GM19240 (cell line): ENCODE measurements around the gene TKTL1.
"Not testable (repeated sequence)": the region's sequence is repeated elsewhere in the genome, so short reads cannot be mapped to it uniquely, and the experiment has no call there.

Experiments
- DNase-seq: peaks from one replicate; pipeline ENCODE4 v3.0.0; 2011; ENCODE audit warnings: low spot score; ENCODE audit not compliant: insufficient read length

The TKTL1 gene

DNA sequence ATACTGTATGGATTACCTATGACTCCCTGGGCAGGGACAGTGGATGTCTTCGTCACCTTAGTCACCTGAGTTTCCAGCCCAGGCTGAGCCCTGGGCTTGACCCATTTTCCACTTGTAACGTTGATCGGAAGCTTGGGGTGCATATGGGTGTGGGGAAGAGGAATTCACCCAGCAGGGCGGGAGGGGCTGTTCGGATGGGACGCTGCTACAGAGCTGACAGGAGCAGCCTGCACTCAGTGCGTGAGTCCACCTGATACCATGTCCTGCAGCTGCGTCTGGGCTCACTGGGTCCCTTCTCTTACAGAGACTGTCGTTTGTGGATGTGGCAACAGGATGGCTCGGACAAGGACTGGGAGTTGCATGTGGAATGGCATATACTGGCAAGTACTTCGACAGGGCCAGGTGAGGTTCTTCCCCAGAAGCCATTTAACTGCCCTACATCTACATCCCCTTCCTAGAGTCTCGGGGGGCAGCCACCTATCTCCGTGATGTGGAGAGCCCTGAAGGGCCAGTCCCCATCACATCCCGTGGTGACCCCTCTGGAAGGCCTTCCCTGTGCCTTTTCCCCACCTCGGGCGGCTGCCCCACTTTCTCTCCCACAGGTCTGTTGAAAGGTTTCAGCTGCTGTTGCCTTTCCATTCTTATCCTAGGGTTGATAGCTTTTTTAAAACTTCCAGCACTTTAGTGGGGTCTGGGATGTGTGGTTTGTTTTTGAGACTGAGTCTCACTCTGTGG is 13.6 kb downstream of the TKTL1 start:
- no peak for DNase-seq

GRCh38 chrX:154310616-154311536 is 15.3 kb downstream of the TKTL1 start:
- DNase-seq = no peak

- DNase-seq = no peak
Measured at GRCh38 chrX:154312116-154312515, 16.5 kb downstream of the TKTL1 start.

DNA sequence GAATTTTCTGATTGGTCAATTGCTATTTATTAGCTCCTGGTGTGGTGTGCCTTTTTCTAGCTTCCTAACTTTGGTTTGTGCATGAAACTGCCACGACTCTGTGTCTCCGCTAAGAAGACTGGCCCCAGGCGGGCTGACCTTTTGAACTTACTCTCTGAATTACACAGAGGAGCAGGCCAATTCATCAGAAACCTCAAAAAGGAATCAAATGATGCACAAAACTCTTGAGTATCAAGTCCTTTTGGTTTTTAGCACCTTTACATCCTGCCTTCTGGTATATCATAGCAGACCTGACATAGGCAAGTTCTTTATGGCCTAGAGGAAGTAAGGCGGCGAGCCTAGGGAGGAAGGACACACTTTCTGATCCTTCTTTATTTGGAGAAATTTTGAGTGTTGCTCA is 17.6 kb downstream of the TKTL1 start:
- DNase-seq = no peak

DNA sequence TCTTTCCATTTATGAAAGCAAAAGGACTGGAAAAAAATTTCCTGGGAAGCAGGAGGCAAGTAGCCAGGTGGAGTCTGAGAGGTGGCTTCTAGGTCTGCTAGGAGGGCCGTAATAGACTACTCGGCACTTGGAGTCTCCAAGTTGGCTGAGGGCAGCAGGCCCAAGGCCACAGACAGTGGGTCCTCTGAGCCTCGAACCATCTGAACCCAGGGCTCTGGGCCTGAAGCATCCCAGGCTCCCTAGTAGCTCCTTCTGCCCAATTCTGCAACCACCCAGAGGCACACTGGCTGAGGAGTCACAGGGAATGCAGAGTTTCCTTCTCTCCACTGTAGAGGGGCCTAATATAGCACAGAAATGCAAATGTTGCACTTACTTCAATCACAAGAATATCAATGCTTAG is 19.8 kb downstream of the TKTL1 start:
- no peak for DNase-seq

- DNase-seq = no peak
Measured at GRCh38 chrX:154317391-154317995, 21.9 kb downstream of the TKTL1 start.

GRCh38 chrX:154320406-154320805 is 24.8 kb downstream of the TKTL1 start:
- no peak for DNase-seq

- no peak for DNase-seq
Measured at GRCh38 chrX:154321152-154321551, 25.6 kb downstream of the TKTL1 start.

- no peak for DNase-seq
Measured at GRCh38 chrX:154321594-154321993, 26.0 kb downstream of the TKTL1 start.

DNA sequence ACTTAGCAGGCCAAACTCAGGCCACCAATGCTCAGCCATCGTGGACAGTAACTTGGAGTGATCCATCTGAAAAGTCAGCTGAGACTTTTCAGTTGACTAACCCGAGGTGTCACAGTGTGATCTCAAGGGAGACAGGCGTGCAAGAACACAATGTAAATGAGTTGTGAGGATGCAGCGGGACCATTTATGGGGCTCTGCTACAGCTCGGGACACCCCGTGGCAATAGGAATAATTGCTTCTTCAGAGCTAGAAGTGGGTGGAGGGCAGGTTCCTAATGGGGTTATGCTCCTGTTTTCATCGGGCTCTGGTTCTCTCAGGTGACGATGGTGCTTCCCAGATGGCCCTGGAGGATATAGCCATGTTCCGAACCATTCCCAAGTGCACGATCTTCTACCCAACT is 27.3 kb downstream of the TKTL1 start:
- no peak for DNase-seq

- DNase-seq = no peak
Measured at GRCh38 chrX:154323537-154323936, 27.9 kb downstream of the TKTL1 start.

DNA sequence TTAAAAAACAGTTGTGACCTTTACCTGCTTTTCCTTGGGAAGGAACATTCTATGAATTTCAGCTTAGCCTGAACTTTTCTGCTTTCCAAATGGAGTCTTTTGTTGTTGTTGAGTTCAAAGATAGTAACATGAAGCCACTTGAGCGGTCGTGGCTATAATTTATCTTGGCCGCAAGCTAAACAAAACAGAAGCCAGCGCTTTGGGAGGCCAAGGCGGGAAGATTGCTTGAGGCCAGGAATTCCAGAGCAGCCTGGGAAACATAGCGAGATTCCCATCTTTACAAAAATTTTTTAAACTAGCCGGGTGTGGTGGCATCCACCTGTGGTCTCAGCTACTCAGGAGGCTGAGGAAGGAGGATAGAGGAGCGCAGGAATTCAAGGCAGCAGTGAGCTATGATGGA is 29.9 kb downstream of the TKTL1 start:
- no peak for DNase-seq

DNA sequence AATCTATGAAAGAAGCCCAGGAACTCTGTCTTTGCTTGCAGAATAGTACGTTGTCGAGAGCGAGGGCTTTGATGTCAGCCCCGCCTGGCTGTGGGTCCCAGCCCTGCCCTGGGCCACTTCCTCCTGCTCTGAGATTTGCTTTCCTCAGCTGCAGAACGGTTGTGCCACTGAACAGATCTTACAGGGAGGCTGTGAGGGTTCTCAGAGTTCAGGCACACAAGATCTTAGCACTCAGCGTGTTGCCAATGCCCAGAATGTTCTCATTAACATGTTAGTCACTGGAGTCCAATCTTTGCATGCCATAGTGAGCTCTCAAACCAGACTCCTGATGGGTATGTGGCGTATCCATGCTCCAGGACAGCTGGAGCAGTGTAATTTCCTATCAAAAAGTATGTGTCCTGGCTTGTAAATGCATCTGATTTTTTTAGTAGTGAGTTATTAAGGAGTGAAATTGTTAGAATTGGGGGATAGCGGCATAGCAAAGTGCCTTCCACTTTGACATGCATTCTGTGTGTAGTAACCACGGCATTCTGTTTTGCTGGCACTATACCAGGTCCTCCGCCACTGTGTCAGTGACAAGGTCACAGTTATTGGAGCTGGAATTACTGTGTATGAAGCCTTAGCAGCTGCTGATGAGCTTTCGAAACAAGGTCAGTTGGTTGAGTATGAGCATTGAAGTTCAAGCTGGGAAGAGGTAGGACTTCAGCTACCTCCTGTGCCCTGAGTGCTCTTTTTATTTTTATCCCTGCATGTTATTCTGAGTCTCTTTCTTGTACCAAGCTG is 31.6 kb downstream of the TKTL1 start:
- DNase-seq = no peak

DNA sequence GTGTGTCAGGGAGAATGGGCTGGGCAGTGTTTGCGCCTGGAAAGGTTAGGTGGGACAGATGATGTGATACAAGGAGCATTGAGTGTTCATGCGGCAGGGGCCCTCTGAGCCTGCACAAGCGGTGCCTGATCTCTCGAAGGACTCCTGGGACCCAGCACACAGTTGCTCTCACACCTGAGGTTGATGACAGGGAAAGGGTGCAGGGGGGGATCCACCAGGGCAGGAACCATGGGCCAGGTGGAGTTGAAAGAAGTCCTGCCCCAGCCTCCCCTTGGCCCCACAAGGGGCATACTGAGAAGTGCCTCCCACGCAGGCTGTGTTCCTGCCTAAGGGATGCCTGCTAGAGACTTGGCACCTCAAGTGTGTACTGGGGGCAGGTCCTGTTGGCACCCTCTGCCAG is 33.1 kb downstream of the TKTL1 start:
- no peak for DNase-seq

- DNase-seq = no peak
Measured at GRCh38 chrX:154329294-154329693, 33.7 kb downstream of the TKTL1 start.

DNA sequence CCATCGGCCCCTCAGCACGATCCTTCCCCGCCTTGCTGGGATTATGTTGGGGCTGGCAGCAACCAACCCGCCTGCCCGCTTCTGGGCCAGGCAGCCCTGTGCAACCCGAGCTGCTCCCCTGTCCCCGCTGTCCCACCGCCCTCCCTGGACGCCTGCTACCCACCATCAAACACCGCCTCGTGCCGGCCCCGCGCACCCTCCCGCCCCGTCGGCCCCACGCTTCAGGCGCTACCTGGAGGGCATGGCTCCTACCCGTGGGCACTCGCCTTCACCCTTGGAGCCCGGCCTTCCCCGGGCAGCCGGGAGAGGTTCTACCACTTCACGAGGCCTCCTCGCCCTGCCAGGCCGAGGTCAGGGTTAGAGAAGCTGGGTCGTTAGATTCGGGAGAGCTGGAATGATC is 37.0 kb downstream of the TKTL1 start:
- DNase-seq = no peak

DNA sequence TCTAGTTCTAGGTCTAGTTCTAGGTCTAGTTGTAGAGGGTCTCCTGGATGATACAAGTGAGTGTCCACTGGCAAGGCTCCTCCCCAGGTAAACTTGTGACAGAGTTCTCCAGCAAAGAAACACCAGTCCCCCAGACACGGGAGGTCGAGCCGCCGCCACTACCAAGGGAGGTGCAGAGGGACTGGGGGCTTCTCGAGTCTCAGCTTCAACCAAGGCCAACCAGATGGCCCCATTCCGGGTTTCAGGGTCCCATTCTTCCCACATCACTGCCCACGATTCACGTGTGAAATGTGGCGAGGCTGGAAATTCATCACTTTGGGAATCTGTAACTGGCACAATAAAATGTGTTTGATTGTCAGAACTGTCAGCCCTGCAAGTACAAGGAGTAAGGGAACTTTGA is 37.5 kb downstream of the TKTL1 start:
- DNase-seq = no peak

GRCh38 chrX:154333837-154334271 is 38.3 kb downstream of the TKTL1 start:
- DNase-seq = no peak

DNA sequence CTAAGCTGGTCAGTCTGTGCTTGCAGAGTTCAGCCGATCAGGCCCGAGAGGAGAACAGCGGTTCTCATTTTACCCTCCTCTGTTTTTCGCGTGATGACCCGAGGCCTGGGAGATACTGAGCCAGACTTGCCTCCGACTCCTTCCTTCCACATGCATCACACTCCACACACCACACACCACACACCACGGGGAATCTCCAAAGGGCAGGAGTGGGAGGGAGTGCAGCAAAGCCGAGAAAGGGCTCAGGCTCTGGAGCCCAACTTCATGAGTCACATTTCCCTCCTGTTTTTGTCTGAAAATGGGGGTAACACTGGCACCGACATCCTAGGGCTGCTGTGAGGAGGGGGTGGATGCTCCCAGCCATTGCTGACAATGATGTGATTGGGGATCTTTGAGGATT is 38.9 kb downstream of the TKTL1 start:
- no peak for DNase-seq

- not testable (repeated sequence) for DNase-seq
Measured at GRCh38 chrX:154341399-154342298, 46.1 kb downstream of the TKTL1 start.
